H9 (cell line): ENCODE measurements around the gene UNC5B. TPM values are rescaled to one million over a fixed set of nuclear protein-coding genes. Genes with fewer than 3 reads are reported as not detected.

Experiments used
- DNase-seq: peaks from one replicate; pipeline ENCODE4 v3.0.0-alpha.2; 2017
- H2AFZ ChIP-seq: one replicate; pipeline ENCODE4 v1.6.1; 2013; ENCODE audit warnings: mild to moderate bottlenecking, low read length, control low read depth, moderate library complexity
- H2AK5ac ChIP-seq: 2 replicates; pipeline ENCODE4 v1.6.1; 2013; ENCODE audit warnings: low read length, control low read depth, mixed read lengths; ENCODE audit not compliant: insufficient read length
- H2BK120ac ChIP-seq: one replicate; pipeline ENCODE4 v1.6.1; 2013; ENCODE audit warnings: low read depth, mild to moderate bottlenecking, low read length, control low read depth, inconsistent platforms; ENCODE audit not compliant: poor library complexity, severe bottlenecking
- H2BK12ac ChIP-seq: 2 replicates; pipeline ENCODE4 v1.6.1; 2013; ENCODE audit warnings: low read length, control low read depth, mixed read lengths, low read depth; ENCODE audit not compliant: insufficient read length
- H2BK15ac ChIP-seq: 2 replicates; pipeline ENCODE4 v1.6.1; 2013; ENCODE audit warnings: low read depth, low read length, control low read depth
- H2BK20ac ChIP-seq: one replicate; pipeline ENCODE4 v1.6.1; 2013; ENCODE audit warnings: low read depth, mild to moderate bottlenecking, low read length, control low read depth, inconsistent platforms; ENCODE audit not compliant: poor library complexity, severe bottlenecking
- H2BK5ac ChIP-seq: 2 replicates; pipeline ENCODE4 v1.6.1; 2013; ENCODE audit warnings: low read length, control low read depth, mixed read lengths; ENCODE audit not compliant: insufficient read length
- H3K14ac ChIP-seq: 2 replicates; pipeline ENCODE4 v1.6.1; 2013; ENCODE audit warnings: low read length, control low read depth; ENCODE audit not compliant: insufficient read depth
- H3K18ac ChIP-seq: 2 replicates; pipeline ENCODE4 v1.6.1; 2013; ENCODE audit warnings: low read depth, mild to moderate bottlenecking, mixed read lengths, low read length, control low read depth; ENCODE audit not compliant: insufficient read length
- H3K23ac ChIP-seq: 2 replicates; pipeline ENCODE4 v1.6.1; 2013; ENCODE audit warnings: low read length, control low read depth, mixed read lengths, low read depth; ENCODE audit not compliant: insufficient read length
- H3K23me2 ChIP-seq: 2 replicates; pipeline ENCODE4 v1.6.1; 2013; ENCODE audit warnings: low read depth, mild to moderate bottlenecking, mixed read lengths, low read length, control low read depth; ENCODE audit not compliant: insufficient read length, poor library complexity, severe bottlenecking
- H3K27ac ChIP-seq: 2 replicates; pipeline ENCODE4 v1.5.1; 2013; ENCODE audit warnings: low read length, control low read depth, mixed read lengths, low read depth; ENCODE audit not compliant: insufficient read length
- H3K27me3 ChIP-seq: 2 replicates; pipeline ENCODE4 v1.6.1; 2013; ENCODE audit warnings: low read length, control low read depth, inconsistent platforms; ENCODE audit not compliant: insufficient read depth
- H3K4ac ChIP-seq: 2 replicates; pipeline ENCODE4 v1.6.1; 2013; ENCODE audit warnings: low read depth, mild to moderate bottlenecking, control low read depth, inconsistent platforms, low read length, moderate library complexity
- H3K4me1 ChIP-seq: 2 replicates; pipeline ENCODE4 v1.6.1; 2013; ENCODE audit warnings: low read length, control low read depth, inconsistent platforms; ENCODE audit not compliant: insufficient read depth
- H3K4me2 ChIP-seq: 2 replicates; pipeline ENCODE4 v1.6.1; 2013; ENCODE audit warnings: low read length, control low read depth, mixed read lengths; ENCODE audit not compliant: insufficient read length, insufficient read depth
- H3K56ac ChIP-seq: 2 replicates; pipeline ENCODE4 v1.6.1; 2013; ENCODE audit warnings: low read depth, mild to moderate bottlenecking, mixed read lengths, low read length, control low read depth; ENCODE audit not compliant: insufficient read length
- H3K79me1 ChIP-seq: 2 replicates; pipeline ENCODE4 v1.6.1; 2013; ENCODE audit warnings: low read depth, mild to moderate bottlenecking, moderate library complexity, low read length, control low read depth, inconsistent platforms; ENCODE audit not compliant: insufficient read depth, poor library complexity, severe bottlenecking
- H3K79me2 ChIP-seq: 2 replicates; pipeline ENCODE4 v1.6.1; 2013; ENCODE audit warnings: low read length, control low read depth, inconsistent platforms; ENCODE audit not compliant: insufficient read depth
- H3K9ac ChIP-seq: 2 replicates; pipeline ENCODE4 v1.6.1; 2013; ENCODE audit warnings: low read length, control low read depth, mixed read lengths; ENCODE audit not compliant: insufficient read length; ENCODE audit errors: extremely low read depth
- H3K9me3 ChIP-seq: one replicate; pipeline ENCODE4 v1.6.1; 2013; ENCODE audit warnings: low read depth, low read length, inconsistent platforms; ENCODE audit not compliant: control insufficient read depth
- H3T11ph ChIP-seq: one replicate; pipeline ENCODE4 v1.6.1; 2013; ENCODE audit warnings: mild to moderate bottlenecking, low read length, control low read depth, inconsistent platforms
- H4K20me1 ChIP-seq: one replicate; pipeline ENCODE4 v1.6.1; 2013; ENCODE audit not compliant: control insufficient read depth, insufficient read length, insufficient read depth
- H4K5ac ChIP-seq: 2 replicates; pipeline ENCODE4 v1.6.1; 2013; ENCODE audit warnings: low read depth, mild to moderate bottlenecking, mixed read lengths, low read length, control low read depth; ENCODE audit not compliant: insufficient read length
- H4K8ac ChIP-seq: replicated peaks from 2 replicates; pipeline ENCODE4 v1.6.1; 2013; ENCODE audit warnings: low read length, control low read depth, mixed read lengths, low read depth; ENCODE audit not compliant: insufficient read length
- H4K91ac ChIP-seq: 2 replicates; pipeline ENCODE4 v1.6.1; 2013; ENCODE audit warnings: low read depth, mild to moderate bottlenecking, moderate library complexity, mixed read lengths, low read length, control low read depth; ENCODE audit not compliant: insufficient read length
- H3K27ac Mint-ChIP-seq, 3 experiments: 2 replicates in 2 of 3; 3 replicates in 1 of 3; pipeline ENCODE4 v1.8.0; 2020 to 2021; ENCODE audit warnings: mixed read lengths in 3 of 3, mild to moderate bottlenecking in 1 of 3, moderate library complexity in 1 of 3
- H3K27me3 Mint-ChIP-seq: 2 replicates; pipeline ENCODE4 v1.8.0; 2021; ENCODE audit warnings: low read depth, mild to moderate bottlenecking, moderate library complexity, mixed read lengths
- H3K36me3 Mint-ChIP-seq, 3 experiments: 2 replicates in 2 of 3; 3 replicates in 1 of 3; pipeline ENCODE4 v1.8.0; 2020 to 2021; ENCODE audit warnings: low read depth in 3 of 3, mixed read lengths in 3 of 3; ENCODE audit not compliant: insufficient read depth in 1 of 3
- H3K4me1 Mint-ChIP-seq, 2 experiments: 2 replicates each; pipeline ENCODE4 v1.8.0; 2020; ENCODE audit warnings: mixed read lengths in 2 of 2
- H3K4me3 Mint-ChIP-seq, 2 experiments: 2 replicates in 1 of 2; 3 replicates in 1 of 2; pipeline ENCODE4 v1.8.0; 2020 to 2021; ENCODE audit warnings: mild to moderate bottlenecking in 2 of 2, mixed read lengths in 2 of 2, moderate library complexity in 1 of 2
- H3K9me3 Mint-ChIP-seq, 2 experiments: 2 replicates in 1 of 2; 3 replicates in 1 of 2; pipeline ENCODE4 v1.8.0; 2020; ENCODE audit warnings: mild to moderate bottlenecking in 2 of 2, mixed read lengths in 2 of 2, moderate library complexity in 1 of 2
- CTCF ChIP-seq: fragments of 200-600 bp; sonication (generic); conservative IDR thresholded peaks from 3 replicates; pipeline ENCODE4 v1.8.0; 2021; ENCODE audit warnings: antibody characterized with exemption, mild to moderate bottlenecking
- WGBS: extraction: QIAGEN DNeasy Blood & Tissue Kit; methylation state at CpG from one replicate; pipeline ENCODE4 v1.1.7; 2013; ENCODE audit warnings: missing lambda C conversion rate, low lambda C conversion rate, mixed read lengths; ENCODE audit not compliant: insufficient read length; ENCODE audit errors: extremely low coverage; 5-methylcytosine and 5-hydroxymethylcytosine counted together
- total RNA-seq: library from RNA; stranded (reverse); gene quantifications from 2 replicates; pipeline ENCODE4 v1.2.1, GENCODE V29; 2021

UNC5B gene
- total RNA-seq, 1 experiment from 2014 or later, result 28.4 TPM

- no peaks in the 10 kb centered on the region for H3K23me2 ChIP-seq
- H2BK5ac ChIP-seq, result no peak overlapping the region
- H3K4ac ChIP-seq, result no peak overlapping the region
- Mint-ChIP-seq H3K36me3 (peaks cover 0 to 2% (median 0%) of the 10 kb centered on the region in 3 experiments; a peak in 2 of 7 replicates), H3K27me3 (peaks cover 4% of the 10 kb centered on the region), H3K9me3 (no peaks in the 10 kb centered on the region; a peak in 1 of 5 replicates), H3K4me1 (peaks cover 57 to 66% of the 10 kb centered on the region in 2 experiments), H3K27ac (no peak overlapping the region), H3K4me3 (peak overlapping the region in 1 of 2 experiments; percentile 28; a peak in 1 of 5 replicates)
- H4K20me1 ChIP-seq, result no peaks in the 10 kb centered on the region
- no peak overlapping the region for H4K5ac ChIP-seq
- H3K27me3 ChIP-seq, result no peaks in the 10 kb centered on the region
- no peak overlapping the region for H3K4me2 ChIP-seq
- no peak overlapping the region for H2BK120ac ChIP-seq
- no peak for DNase-seq
- H3K4me1 ChIP-seq, result peaks cover 12% of the 10 kb centered on the region; the same call in 1 of the 2 replicates
- H2AFZ ChIP-seq, result no peak overlapping the region
- no peak overlapping the region for H2BK15ac ChIP-seq
- no peak overlapping the region for H2BK20ac ChIP-seq
- WGBS, result no CpG with 5 or more reads among the region's 8 CpGs
- H3K18ac ChIP-seq, result no peak overlapping the region
- no peak overlapping the region for H2BK12ac ChIP-seq
- H3K9ac ChIP-seq, result no peak overlapping the region
- no peak overlapping the region for H3K27ac ChIP-seq
- TF ChIP-seq CTCF, result no peak
- H3K56ac ChIP-seq, result no peak overlapping the region
- no peak overlapping the region for H3K23ac ChIP-seq
- H3K14ac ChIP-seq, result no peak overlapping the region; the same call in 1 of the 2 replicates
- H2AK5ac ChIP-seq, result no peak overlapping the region
- H3K9me3 ChIP-seq, result no peaks in the 10 kb centered on the region
- H4K91ac ChIP-seq, result no peak overlapping the region
- H3K79me1 ChIP-seq, result no peaks in the 10 kb centered on the region
- no peak overlapping the region for H3T11ph ChIP-seq
- no peak overlapping the region for H4K8ac ChIP-seq
- no peaks in the 10 kb centered on the region for H3K79me2 ChIP-seq
Measured at GRCh38 chr10:71256661-71257318, 44.4 kb downstream of the UNC5B start.
